NCI-H82 (cell line): Measurements from ENCODE around the gene ZEB1.
"Not testable (repeated sequence)": the region's sequence is repeated elsewhere in the genome, so short reads cannot be mapped to it uniquely, and the experiment has no call there.

ENCODE experiments used
- DNase-seq: peaks from one replicate; lab custom pipeline; 2025; lab: John Stamatoyannopoulos, UW

Gene ZEB1

GRCh38 chr10:31318382-31318853 lies 598 bp upstream of the ZEB1 start:
- peak; percentile 53 for DNase-seq

DNA sequence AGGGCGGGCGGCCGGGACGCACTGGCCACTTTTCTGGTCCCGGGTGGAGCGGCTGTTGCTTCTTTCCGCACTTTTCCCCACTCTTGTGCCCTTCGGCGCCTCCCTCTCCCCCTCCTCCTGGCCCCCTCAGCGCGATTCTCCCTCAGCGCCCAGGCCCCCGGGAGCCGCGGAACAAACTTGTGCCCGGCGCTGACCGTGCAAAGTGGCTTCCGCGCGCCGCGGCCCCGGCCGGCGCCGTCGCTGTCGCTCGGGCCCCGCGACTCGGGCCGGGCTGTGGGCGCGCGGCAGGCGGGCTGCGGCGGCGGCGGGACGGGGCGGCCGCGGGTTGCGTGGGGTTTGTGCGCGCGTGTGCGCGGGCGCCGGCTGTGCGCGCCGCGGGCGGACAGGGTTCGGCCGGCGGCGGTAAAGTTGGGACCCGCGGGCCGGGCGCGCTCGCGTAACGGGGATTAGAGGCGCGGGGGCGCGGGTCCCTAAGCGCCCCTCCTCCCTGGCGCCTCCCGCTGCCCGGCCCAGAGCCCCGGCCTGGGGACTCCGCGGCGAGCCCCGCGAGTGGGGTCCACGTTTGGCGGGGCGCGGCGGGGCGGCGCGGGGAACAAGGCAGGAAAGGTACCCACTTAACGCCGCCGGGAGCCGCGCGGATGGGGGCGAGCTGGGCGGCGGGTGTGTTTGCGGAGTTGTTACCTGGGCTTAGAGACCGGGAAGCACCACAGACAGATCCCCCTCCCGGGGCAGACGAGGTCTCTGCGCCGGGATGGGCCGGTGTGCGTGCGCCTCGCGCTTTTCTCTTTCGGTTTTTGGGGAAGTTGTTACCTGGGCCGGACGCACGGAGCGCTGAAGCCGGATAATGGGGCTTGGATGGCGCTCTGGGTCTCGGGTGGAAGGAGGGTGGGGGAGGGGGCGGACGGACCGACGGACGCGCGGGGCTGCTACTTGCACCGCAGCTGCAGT lies 860 bp downstream of the ZEB1 start:
- peak; percentile 67 for DNase-seq

DNA sequence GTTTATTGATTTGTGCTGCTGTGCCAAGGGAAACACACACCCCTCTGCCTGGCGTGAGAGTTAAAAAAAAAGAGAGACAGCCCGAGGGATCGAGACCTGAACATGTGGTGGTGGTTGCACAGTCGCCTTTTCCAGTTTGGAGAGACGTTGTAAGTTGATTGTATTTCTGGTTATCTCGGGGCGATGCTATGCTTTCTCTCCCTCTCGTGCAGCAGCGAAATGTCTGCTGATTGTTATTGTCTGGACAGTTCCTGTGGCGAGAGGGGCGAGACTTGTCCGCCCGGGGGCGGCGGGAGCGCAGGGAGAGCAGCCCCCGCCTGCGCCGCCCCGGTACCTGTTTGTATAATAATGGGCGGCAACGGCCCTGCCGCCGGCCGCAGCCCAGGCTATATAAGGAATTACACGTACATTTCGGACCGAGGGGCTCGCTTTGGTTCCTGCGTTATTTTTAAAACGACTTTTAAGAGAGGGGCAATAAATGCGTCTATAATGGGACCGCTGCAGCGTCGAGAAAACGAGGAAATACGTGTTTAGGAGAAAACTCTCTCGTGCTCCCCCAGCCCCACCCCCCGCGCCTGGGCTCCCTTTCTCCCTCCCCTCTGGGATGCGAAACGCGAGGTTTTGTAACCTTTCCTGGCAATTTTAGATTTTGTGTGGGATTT lies 1.7 kb downstream of the ZEB1 start:
- peak; percentile 70 for DNase-seq

GRCh38 chr10:31321396-31321941 lies 2.5 kb downstream of the ZEB1 start:
- DNase-seq, result peak; percentile 44

- peak; percentile 43 for DNase-seq
Observed at GRCh38 chr10:31322647-31323046, 3.6 kb downstream of the ZEB1 start.

DNA sequence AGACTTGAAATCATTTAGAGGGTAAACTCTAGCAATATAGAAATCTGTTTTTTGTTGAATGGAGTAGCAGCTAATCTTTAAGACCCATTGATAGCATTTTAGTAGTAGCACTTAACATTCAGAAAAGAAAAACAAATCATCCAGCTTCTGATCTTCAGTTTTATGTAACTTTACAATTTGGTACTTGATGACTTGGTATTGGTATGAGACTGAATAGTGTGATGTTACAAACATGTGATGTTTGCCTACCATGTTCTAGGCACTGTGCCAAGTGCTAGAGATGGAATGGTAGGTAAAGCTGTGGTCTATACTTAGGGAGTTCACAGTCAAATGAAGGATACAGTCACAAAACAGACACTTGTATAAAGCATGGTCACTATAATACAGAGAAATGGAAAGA lies 21.3 kb downstream of the ZEB1 start:
- no peak for DNase-seq

DNA sequence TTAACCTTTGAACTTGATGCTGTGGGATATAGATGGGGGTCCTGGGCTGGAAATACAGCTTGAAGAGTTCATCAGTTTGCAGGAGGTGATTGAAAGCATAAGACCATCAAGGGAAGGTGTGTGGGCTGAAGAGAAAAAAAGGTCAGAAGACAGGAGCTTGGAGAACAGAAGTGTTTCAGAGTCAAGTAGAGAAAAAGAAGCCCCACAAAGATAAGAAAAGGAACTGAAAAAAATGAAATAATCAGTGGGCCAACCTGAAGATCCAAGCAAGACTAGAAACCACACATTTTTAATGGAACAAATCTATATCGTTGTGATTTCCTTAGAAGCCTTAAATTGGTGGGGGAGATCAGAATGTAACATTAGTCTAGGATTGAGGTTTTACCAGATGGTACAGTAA lies 22.5 kb downstream of the ZEB1 start:
- no peak for DNase-seq

- no peak for DNase-seq
Observed at GRCh38 chr10:31343009-31343408, 24.0 kb downstream of the ZEB1 start.

DNA sequence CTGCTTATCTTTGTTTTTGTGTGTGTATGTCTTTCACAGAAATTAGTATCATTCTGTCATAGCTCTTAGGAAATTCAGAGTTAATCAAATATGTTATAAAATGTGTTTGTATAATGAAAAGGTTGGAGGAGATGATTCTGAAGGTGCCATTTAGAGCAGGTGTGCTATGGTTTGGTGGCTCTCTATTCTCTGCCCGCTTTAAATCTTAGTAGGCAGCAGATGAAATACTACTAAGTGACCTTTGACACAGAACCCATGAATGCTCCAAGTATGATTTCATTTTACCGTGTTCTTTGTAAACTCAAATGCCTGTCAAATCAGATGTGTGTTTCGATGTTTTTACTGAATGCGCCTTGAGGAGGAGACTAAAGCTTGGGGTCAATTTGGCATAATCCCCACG lies 24.5 kb downstream of the ZEB1 start:
- DNase-seq, result no peak

DNA sequence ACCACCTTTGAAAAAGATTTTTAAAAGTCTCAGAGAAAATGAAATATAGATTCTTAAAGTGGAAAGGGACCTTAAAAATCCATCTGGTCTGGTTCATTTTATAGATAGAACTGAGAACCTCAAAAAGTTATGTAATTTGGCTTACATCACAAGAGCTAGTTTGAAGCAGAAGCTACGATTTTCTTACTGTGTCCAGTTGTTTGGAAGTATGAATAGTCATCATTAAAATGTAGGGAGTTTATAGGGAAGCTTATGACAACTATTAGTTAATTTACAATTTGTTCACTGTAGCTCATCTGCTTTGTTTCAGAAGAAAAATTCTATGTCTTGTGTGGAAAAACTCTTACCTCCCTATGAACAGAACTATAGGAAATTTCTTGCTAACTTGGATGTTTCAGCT lies 26.9 kb downstream of the ZEB1 start:
- DNase-seq, result no peak

- DNase-seq, result no peak
Observed at GRCh38 chr10:31346953-31347352, 27.9 kb downstream of the ZEB1 start.

DNA sequence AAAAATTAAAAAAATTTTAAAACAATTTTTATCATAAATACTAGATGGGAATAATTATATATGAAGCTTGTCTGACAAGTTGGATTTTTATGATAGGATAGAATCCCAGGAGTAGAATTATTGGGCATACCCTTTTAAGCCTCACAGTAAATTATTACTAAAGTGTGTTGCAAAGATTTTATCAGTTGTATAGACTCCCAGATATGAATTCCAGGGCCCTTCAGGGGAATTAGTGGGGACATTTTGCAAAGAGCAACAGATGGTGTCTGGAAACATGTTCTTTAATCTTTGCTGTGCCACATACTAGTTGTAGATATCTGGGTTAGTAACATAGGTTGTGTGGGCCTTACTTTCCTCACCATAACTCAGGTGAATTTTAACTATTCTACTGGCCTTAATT lies 28.7 kb downstream of the ZEB1 start:
- DNase-seq, result peak; percentile 52

GRCh38 chr10:31350891-31351290 lies 31.9 kb downstream of the ZEB1 start:
- no peak for DNase-seq

GRCh38 chr10:31352436-31353226 lies 33.6 kb downstream of the ZEB1 start:
- no peak for DNase-seq

GRCh38 chr10:31353574-31353973 lies 34.6 kb downstream of the ZEB1 start:
- DNase-seq, result peak; percentile 4

GRCh38 chr10:31358688-31359330 lies 39.8 kb downstream of the ZEB1 start:
- no peak for DNase-seq

GRCh38 chr10:31359979-31360378 lies 41.0 kb downstream of the ZEB1 start:
- DNase-seq, result peak; percentile 72

DNA sequence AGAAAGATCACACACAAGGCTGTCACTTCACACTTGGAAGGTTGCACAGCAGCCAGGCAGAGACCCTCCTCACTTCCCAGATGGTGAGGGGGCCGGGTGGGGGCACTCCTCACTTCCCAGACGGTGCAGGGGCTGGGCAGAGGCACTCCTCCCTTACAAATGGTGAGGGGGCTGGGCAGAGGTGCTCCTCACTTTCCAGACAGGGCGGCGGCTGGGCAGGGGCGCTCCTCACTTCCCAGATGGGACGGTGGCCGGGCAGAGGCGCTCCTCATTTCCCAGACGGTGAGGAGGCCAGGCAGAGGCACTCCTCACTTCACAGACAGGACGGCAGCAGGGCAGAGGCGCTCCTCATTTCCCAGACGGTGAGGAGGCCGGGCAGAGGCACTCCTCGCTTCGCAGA lies 42.5 kb downstream of the ZEB1 start:
- not testable (repeated sequence) for DNase-seq

DNA sequence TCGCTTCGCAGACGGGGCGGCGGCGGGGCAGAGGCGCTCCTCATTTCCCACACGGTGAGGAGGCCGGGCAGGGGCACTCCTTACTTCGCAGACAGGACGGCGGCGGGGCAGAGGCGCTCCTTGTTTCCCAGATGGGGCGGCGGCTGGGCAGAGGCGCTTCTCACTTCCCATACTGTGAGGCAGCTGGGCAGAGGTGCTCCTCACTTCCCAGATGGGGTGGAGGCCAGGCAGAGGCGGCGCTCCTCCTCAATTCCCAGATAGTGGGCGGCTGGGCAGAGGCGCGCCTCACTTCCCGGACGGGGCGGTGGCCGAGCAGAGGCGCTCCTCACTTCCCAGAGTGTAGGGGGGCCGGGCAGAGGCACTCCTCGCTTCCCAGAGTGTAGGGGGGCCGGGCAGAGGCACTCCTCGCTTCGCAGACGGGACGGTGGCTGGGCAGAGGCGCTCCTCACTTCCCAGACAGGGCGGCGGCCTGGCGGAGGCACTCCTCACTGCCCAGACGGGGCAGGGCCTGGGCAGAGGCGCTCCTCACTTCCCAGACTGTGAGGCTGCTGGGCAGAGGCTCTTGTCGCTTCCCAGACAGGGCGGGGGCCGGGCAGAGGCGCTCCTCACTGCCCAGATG lies 43.1 kb downstream of the ZEB1 start:
- DNase-seq, result no peak

GRCh38 chr10:31363696-31364095 lies 44.7 kb downstream of the ZEB1 start:
- DNase-seq, result not testable (repeated sequence)

DNA sequence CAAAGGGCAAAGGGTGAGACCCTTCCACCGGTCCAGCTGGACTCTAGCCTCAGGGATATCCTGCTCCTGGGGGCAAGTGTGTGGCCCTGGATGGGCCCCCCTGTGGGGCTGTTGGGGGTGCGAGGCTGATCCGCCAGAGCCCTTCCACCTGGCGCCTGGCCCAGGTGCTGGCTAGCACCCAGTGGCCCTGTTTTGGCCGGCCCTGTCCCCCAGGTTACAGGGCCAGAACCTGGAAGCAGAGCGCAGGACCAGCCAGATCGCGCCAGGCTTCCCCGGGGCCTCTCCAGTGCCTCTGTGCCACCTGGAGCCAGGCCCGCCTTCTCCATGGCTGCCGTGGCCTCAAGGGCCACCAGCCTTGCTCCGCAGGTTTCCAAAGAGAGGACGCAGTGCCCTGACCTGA lies 45.2 kb downstream of the ZEB1 start:
- not testable (repeated sequence) for DNase-seq
